MM.1S (cell line): ENCODE measurements around the gene PDSS2.

Source experiments
- DNase-seq: peaks from one replicate; pipeline ENCODE4 v3.0.0-alpha.2; 2015
- H2AFZ ChIP-seq: fragments of 300-600 bp; sonication (generic); 2 replicates; pipeline ENCODE4 v1.6.0; 2016; ENCODE audit warnings: antibody characterized with exemption, low read length
- H3F3A ChIP-seq: fragments of 300-600 bp; sonication (generic); 2 replicates; pipeline ENCODE4 v1.6.1; 2016; ENCODE audit warnings: mild to moderate bottlenecking, antibody characterized with exemption, low read length, moderate library complexity, mixed read lengths; ENCODE audit not compliant: insufficient read depth
- H3K27ac ChIP-seq: fragments of 300-600 bp; sonication (generic); 2 replicates; pipeline ENCODE4 v1.5.1; 2016; ENCODE audit warnings: mild to moderate bottlenecking, low read length
- H3K27me3 ChIP-seq: fragments of 300-600 bp; sonication (generic); replicated peaks from 2 replicates; pipeline ENCODE4 v1.6.0; 2016; ENCODE audit warnings: low read length; ENCODE audit not compliant: insufficient read depth
- H3K36me3 ChIP-seq: fragments of 300-600 bp; sonication (generic); replicated peaks from 2 replicates; pipeline ENCODE4 v1.6.1; 2016; ENCODE audit warnings: mild to moderate bottlenecking, low read length, mixed read lengths; ENCODE audit not compliant: insufficient read depth
- H3K4me1 ChIP-seq: fragments of 300-600 bp; sonication (generic); 2 replicates; pipeline ENCODE4 v1.6.1; 2016; ENCODE audit warnings: low read length, mixed read lengths
- H3K4me2 ChIP-seq: fragments of 300-600 bp; sonication (generic); 2 replicates; pipeline ENCODE4 v1.6.0; 2016; ENCODE audit warnings: low read depth, low read length
- H3K4me3 ChIP-seq: fragments of 300-600 bp; sonication (generic); 2 replicates; pipeline ENCODE4 v1.5.1; 2016; ENCODE audit warnings: low read length, mixed read lengths
- H3K79me2 ChIP-seq: fragments of 300-600 bp; sonication (generic); 2 replicates; pipeline ENCODE4 v1.6.1; 2016; ENCODE audit warnings: mixed run types, low read length, mixed read lengths
- H3K9ac ChIP-seq: fragments of 300-600 bp; sonication (generic); 2 replicates; pipeline ENCODE4 v1.6.1; 2016; ENCODE audit warnings: low read length, mixed read lengths
- H3K9me2 ChIP-seq: fragments of 300-600 bp; sonication (generic); replicated peaks from 2 replicates; pipeline ENCODE4 v1.6.1; 2016; ENCODE audit warnings: mild to moderate bottlenecking, low read length, mixed read lengths; ENCODE audit not compliant: insufficient read depth
- H3K9me3 ChIP-seq: fragments of 300-600 bp; sonication (generic); replicated peaks from 2 replicates; pipeline ENCODE4 v1.6.1; 2016; ENCODE audit warnings: mild to moderate bottlenecking, low read length, mixed read lengths; ENCODE audit not compliant: insufficient read depth
- H4K20me1 ChIP-seq: fragments of 300-600 bp; sonication (generic); 2 replicates; pipeline ENCODE4 v1.6.1; 2016; ENCODE audit warnings: mild to moderate bottlenecking, low read length, moderate library complexity, mixed read lengths; ENCODE audit not compliant: insufficient read depth
- CTCF ChIP-seq: fragments of 300-600 bp; sonication (generic); IDR thresholded peaks from 2 replicates; pipeline ENCODE4 v1.5.1; 2016; ENCODE audit warnings: antibody characterized with exemption, low read length, mixed read lengths
- EZH2 ChIP-seq: fragments of 300-600 bp; sonication (generic); optimal IDR thresholded peaks from 2 replicates; pipeline ENCODE3; 2017; ENCODE audit warnings: low read depth, mild to moderate bottlenecking, antibody characterized with exemption, low read length, mixed read lengths
- EZH2phosphoT487 ChIP-seq: fragments of 300-600 bp; sonication (generic); IDR thresholded peaks from 2 replicates; pipeline ENCODE4 v1.6.1; 2018; ENCODE audit warnings: antibody characterized with exemption, low read length

Gene PDSS2

GRCh38 chr6:107267634-107268033, 191.7 kb downstream of the PDSS2 start:
- Histone ChIP-seq H2AFZ (no peak overlapping the region), H3K9ac (no peak overlapping the region), H3K79me2 (no peaks in the 10 kb centered on the region), H3K9me2 (no peaks in the 10 kb centered on the region), H3K36me3 (no peaks in the 10 kb centered on the region), H3K9me3 (no peaks in the 10 kb centered on the region), H3K27me3 (no peaks in the 10 kb centered on the region), H3F3A (no peaks in the 10 kb centered on the region), H3K4me3 (no peak overlapping the region), H3K27ac (no peak overlapping the region), H4K20me1 (no peaks in the 10 kb centered on the region), H3K4me1 (no peaks in the 10 kb centered on the region), H3K4me2 (no peak overlapping the region)
- DNase-seq, result no peak
- TF ChIP-seq EZH2phosphoT487 (no peak), EZH2 (no peak), CTCF (no peak)

GRCh38 chr6:107267006-107267405, 192.4 kb downstream of the PDSS2 start:
- Histone ChIP-seq H3K9me3 (no peaks in the 10 kb centered on the region), H3K9ac (no peak overlapping the region), H4K20me1 (no peaks in the 10 kb centered on the region), H3K4me2 (no peak overlapping the region), H2AFZ (no peak overlapping the region), H3K27me3 (no peaks in the 10 kb centered on the region), H3K27ac (no peak overlapping the region), H3F3A (no peaks in the 10 kb centered on the region), H3K36me3 (no peaks in the 10 kb centered on the region), H3K4me1 (no peaks in the 10 kb centered on the region), H3K79me2 (no peaks in the 10 kb centered on the region), H3K9me2 (no peaks in the 10 kb centered on the region), H3K4me3 (no peak overlapping the region)
- no peak for TF ChIP-seq EZH2
- TF ChIP-seq EZH2phosphoT487, result no peak
- no peak for TF ChIP-seq CTCF
- DNase-seq, result no peak

GRCh38 chr6:107266563-107266962, 192.8 kb downstream of the PDSS2 start:
- Histone ChIP-seq H3K4me2 (no peak overlapping the region), H3K36me3 (no peaks in the 10 kb centered on the region), H3F3A (no peaks in the 10 kb centered on the region), H3K4me3 (no peak overlapping the region), H3K9me3 (no peaks in the 10 kb centered on the region), H3K79me2 (no peaks in the 10 kb centered on the region), H3K9ac (no peak overlapping the region), H4K20me1 (no peaks in the 10 kb centered on the region), H3K9me2 (no peaks in the 10 kb centered on the region), H3K27me3 (no peaks in the 10 kb centered on the region), H3K4me1 (no peaks in the 10 kb centered on the region), H2AFZ (no peak overlapping the region), H3K27ac (no peak overlapping the region)
- TF ChIP-seq EZH2phosphoT487 (no peak), CTCF (no peak), EZH2 (no peak)
- DNase-seq, result no peak
